Suppressor macrophage treated with lipopolysaccharide for 4 hours (primary cell): ENCODE measurements around the gene SUMO2.
"Not testable (repeated sequence)": the region's sequence is repeated elsewhere in the genome, so short reads cannot be mapped to it uniquely, and the experiment has no call there.

Experiments
- DNase-seq: peaks from one replicate; pipeline ENCODE4 v3.0.0-alpha.2; 2020

SUMO2 gene

DNA sequence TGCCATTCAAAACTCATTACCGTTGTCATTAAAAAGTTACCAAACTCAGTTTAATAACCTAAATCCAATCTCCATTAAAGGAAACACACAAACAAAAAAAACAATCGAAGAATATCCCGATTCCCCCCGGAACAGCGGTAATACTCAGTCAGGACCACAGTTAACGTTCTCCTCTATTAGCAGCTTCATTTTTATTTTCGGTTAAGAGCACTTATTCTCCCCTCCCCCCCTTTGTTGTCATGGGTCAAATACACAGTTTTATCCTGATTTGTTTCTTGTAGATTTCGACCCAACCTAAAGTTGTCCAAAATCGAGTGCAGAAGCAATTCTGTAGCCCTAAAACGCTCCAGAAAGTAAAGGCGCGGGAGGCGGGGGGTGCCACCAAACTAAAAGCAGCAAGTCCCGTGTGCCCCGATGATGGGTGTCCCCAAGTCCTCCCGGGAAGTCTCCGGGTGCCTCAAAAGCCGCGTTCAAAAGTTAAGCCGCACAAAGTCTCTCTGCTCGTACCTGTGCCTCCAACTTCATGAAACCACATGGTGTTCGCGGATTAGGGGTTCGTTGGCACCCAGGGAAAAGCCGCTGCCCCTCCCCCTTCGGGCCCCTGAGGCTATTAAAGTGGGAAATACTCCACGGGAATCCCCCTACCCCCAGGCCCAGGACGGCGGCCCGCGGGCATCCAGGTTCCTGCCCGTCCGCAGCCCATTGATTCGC, 996 bp downstream of the SUMO2 start:
- DNase-seq = peak; percentile 42

DNA sequence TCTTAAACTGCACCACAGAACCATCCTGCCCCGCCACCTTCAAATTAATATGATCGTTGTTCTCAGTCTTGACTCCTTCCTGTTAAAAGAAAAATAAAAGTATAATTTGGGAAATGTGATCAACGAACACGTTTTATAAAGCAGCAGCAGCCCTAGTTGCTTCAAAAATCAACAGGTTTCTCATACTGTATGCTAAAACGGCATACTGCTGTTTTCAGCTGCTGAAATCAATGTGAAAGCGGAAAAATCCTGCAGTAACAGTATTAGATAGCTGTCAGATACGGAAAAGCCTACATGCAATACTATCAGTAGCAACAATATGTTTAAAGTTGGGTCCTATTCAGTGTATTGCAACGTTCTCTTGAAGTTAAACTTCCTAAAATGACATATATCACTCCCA, 1.6 kb downstream of the SUMO2 start:
- DNase-seq = peak; percentile 6

DNA sequence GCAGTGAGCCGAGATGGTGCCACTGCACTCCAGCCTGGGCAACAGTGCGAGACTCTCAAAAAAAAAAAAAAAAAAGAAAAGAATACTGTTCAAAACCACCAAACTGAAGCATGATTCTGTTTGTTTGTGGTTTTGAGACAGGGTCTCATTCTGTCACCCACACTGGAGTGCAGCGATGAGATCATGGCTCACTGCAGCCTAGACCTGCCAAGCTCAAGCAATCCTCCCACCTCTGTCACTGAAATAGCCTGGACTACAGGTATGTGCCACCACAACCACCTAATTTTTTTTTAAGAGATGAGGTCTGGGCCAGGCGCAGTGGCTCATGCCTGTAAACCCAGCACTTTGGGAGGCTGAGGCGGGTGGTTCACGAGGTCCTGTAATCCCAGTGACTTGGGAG, 4.3 kb downstream of the SUMO2 start:
- DNase-seq = no peak

DNA sequence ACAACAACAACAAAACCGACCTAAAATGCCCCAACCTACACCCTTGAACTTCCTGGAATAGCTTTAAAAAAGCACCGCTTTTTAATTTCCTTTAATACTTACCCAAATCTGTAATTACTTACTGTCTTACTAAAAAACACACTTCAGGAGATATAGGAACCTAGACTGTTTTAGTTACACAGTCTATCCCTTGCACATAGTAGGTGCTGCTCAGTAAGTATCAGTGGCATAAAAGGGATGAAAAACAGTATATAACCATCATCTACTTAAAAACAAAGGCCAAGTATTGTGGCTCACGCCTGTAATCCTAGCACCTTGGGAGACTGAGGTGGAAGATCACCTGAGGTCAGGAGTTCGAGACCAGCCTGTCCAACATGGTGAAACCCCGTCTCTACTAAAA, 6.1 kb downstream of the SUMO2 start:
- no peak for DNase-seq

DNA sequence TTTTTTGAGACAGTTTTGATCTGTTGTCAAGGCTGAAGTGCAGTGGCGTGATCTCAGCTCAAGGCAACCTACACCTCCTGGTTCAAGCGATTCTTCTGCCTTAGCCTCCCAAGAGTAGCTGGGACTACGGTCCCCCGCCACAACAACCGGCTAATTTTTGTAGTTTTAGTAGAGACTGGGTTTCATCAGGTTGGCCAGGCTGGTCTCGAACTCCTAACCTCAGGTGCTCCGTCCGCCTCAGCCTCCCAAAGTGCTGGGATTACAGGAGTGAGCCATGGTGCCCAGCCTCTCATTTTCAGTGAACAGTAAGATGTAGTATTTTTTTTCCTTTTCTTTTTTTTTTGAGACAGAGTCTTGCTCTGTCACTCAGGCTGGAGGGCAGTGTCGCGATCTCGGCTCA, 7.8 kb downstream of the SUMO2 start:
- DNase-seq = no peak

DNA sequence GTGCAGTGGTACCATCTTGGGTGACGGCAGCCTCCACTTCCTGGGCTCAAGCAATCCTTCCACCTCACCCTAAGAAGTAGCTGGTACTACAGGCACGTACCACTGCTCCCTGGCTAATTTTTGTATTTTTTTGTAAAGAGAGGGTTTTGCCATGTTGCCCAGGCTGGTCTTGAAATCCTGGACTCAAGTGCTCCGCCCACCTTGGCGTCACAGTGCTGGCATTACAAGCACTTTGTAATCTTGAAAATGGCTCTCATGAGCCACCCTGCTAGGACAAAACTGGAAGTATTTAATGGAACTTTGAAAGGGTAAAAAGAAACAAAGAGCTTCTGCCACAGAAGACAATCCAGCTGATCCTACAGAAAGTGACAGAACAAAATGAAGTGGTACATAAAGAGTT, 9.2 kb downstream of the SUMO2 start:
- DNase-seq = no peak

DNA sequence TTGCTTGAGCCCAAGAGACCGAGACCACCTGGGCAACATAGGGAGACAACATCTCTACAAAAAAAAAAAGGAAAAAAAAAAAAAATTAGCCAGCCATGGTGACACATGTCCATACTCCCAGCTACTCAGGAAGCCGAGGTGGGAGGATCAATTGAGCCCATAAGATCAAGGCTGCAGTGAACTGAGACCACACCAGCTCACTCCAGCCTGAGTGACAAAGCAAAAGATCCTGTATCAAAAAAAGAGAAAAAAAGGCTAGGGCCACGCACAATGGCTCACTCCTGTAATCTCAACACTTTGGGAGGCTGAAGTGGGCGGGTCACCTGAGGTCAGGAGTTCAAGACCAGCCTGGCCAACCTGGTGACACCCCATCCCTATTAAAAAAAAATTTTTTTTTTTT, 13.8 kb downstream of the SUMO2 start:
- no peak for DNase-seq

DNA sequence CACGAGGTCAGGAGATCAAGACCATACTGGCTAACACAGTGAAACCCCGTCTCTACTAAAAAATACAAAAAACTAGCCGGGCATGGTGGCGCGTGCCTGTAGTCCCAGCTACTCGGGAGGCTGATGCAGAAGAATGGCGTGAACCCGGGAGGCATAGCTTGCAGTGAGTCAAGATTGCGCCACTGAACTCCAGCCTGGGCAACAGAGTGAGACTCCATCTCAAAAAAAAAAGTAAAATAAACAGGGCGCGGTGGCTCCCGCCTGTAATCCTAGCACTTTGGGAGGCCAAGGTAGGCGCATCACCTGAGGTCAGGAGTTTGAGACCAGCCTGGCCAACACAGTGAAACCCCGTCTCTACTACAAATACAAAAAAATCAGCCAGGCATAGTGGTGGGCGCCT, 18.2 kb downstream of the SUMO2 start:
- DNase-seq = not testable (repeated sequence)

DNA sequence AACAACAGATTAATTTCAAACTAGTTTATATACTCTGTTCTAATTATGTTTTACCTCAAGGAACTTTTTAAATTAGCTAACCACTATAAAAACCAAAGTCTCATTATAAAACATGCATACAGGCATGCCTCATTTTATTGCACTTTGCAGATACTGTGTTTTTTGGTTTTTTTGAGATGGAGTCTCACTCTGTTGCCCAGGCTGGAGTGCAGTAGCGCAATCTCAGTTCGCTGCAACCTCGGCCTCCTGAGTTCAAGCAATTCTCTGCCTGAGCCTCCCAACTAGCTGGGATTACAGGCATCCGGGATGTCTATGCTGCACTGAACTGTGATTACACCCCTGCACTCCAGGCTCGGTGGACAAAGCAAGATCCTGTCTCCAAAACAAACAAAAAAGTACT, 19.7 kb downstream of the SUMO2 start:
- no peak for DNase-seq

DNA sequence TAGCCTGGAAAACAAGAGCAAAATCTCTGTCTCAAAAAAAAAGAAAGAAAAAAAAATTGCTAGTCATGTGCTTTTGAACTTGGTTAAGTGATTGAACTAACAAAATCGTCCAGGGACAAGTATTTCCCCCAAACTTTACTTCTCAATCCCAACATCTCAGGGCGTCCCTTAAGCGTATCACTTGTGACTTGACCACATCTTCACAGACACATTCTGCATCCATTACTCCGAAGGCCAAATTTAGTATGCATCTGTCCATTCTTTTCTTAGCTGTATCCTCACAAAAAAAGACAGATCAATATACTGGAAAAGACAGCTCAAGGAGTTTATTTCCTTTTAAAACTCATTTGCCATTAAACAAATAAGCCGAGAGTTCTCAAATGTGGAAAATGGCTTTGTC, 22.5 kb downstream of the SUMO2 start:
- DNase-seq = no peak

DNA sequence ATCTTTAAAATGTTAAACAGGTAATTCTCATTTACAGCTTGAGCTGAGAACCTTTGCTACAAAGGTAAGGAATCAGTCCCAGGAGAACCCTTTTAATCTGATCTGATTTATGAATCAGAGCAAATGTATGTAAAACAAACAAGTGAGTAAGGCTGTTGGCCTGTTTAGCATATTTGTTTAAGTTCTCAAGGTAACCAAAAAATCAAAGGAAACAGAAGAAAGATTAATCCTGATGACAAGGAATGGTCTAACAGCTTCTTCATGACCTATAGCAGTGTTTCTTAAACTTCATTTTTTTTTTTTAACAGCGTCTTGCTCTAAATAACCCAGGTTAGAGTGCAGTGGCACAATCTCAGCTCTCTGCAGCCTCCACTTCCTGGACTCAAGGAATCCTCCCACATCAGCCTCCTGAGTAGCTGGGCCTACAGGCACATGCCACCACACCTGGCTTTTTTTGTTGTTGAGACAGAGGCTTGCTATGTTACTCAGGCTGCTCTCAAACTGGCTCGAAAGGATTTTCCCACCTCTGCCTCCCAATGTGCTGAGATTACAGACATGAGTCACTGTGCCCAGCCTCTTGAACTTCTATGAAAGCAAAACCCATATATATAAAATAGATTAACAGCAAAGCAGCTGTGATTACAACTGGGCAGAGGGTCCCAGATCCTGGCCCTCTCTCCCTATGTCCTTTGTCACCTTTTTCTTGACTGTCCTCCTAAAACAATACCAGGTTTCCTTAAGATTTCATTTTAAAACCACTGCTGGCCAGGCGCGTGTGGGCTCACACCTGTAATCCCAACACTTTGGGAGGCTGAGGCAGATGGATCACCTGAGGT, 23.3 kb downstream of the SUMO2 start:
- no peak for DNase-seq

DNA sequence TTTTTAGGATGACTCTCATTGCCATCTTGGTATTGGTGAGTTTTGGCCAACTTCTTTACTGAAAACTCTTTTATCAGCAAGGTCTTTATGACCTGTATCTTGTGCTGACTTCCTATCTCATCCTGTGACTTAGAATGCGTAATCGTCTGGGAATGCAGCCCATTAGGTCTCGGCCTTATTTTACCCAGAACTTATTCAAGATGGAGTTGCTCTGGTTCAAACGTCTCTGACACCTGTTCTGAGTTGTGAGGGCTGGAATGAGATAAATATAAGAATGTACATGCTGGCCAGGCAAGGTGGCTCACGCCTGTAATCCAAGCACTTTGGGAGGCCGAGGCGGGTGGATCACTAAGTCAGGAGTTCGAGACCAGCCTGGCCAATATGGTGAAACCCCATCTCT, 24.3 kb downstream of the SUMO2 start:
- DNase-seq = not testable (repeated sequence)

DNA sequence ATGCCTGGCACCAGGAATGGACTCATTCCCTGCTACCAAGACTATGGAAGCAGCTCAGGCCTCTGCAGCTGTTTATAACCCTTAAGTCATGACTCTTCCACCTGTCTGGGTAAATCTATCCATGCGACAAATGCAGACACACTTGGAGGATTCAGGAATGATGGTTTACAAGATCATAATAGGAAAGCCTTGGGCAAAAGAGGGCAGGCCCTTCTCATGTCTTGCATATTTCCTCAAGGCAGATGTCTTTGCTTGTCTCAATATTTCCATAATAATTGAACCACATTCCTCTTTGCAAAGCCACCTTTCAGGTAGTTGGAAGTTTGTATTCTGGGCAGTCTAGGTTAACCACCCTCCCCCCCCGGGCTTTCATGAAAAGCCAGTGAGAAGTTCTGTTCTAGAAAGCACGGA, 27.6 kb downstream of the SUMO2 start:
- DNase-seq = no peak

DNA sequence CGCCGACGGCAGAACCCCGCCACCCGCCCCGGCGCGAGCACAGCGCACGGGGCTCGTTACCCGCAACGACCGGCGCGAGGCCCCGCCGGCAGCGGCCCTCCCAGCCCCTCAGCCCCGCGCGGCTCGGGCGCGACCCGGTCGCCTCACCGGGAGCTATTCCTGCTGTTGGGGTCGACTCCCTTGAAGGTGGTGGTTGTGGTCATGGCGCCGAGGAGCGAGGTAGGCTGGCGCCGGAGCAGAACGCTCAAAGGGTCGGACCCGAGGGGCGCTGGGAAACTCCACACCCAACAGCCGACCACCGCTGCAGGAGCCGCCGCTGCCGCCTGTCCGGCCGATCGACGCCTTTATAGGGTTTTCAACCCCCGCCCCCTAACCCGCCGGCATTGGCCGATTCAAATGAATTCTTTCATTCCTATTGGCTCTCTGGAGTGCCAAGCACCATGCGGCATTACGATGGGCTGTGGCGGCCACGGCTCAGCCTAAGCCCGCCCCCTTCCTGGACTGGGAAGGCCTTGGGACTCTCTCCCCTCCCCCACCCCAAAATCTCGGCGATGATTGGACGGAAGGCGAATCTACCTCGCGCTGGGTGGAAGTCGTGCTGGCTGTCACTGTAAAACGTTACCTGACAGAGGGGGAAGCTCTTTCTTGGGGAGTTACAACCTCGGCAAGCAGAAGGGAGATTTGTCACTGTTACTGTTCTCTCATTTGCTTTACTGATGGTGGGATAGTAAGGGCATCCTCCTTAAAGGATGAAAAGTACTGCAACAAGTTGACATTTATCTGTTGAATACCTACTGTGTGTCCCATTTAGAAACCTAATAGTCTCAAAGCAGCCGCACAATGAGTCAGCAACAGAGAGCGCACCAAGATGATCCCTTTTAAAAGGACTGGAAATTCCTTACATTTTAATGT, 28.3 kb downstream of the SUMO2 start, which contains the start of gene JPT1:
Gene JPT1, minus strand, starts transcription at position 318 of the 912 bp plus-strand sequence. Its CDS starts 115 bp downstream, at position 203.
- DNase-seq = peak; percentile 99

DNA sequence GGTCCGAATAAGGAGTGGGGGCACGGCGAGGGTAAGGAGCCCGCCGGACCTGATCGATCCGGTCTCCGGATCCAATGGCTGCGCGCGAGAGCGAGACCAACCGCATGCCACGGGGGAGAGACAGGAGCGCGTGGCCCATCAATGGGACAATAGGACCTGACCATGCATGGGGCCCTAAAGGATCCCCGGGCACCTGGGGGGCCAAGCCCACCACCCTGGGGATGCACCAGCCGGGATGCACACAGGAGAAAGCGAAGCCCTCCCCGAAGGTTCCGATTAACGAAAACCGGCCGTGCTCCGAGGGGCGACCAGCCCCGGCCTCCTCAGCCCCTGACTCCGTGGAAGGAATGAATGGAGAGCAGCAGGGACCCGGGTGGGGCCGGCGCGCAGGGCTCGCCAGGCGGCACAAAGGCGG, 29.0 kb downstream of the SUMO2 start:
- DNase-seq = no peak

DNA sequence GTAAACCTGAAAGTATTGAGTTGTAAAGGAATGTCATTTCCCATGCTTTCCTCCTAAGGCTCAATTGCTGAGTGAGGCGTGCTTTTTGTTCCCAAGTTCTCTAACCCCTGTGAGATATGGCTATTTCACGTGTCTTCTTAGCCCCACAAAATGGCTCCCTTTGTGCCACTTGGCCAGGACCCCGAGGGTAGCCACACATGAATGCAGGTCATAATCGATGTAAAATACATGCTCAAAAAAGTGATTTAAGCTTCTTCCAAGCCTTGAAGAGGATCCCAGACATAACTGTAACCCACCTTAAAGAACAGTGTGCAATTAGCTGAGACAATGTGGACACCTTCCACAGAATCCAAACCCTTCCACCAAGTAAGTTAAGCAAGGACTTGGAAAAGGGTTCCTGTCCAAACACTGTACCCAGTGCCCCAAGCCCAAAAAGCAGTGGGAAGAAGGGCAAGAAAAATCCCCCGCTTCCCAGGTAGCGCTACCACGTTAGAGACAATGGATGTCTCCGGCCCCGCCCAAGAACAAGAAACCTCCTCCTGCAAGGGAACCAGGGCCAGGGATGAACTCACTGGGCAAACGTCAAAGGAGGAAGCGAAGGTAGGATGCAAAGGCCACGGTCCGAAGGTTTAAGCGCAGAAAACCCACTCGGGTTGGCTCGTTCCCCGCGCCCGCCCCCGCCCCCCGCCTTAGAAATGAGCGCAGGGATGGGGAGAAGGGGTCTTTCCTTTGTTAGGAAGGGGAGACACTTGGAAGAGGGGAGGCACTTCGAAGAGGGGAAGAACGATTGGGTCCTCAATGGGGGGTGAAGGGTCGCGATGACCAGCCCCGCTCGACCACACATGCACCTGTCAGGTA, 29.6 kb downstream of the SUMO2 start:
- DNase-seq = peak; percentile 63

DNA sequence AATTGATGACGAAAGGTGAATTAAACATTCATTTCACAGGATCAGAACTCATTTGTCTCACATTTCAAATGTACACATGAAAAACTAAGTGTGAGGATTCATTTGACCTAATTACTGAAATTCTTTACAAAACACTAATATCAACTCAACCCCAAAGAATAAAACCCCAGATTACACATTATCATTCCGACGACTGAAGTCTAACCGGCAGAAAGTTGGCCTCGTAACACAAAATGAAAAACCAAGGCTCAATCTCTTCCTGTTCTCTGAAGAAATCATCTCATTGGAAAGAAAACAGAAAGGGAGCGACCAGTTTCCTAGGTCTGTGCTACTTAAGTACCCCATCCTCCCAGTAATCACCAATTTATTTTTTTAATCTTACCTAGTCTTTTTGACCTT, 30.2 kb downstream of the SUMO2 start:
- DNase-seq = no peak

DNA sequence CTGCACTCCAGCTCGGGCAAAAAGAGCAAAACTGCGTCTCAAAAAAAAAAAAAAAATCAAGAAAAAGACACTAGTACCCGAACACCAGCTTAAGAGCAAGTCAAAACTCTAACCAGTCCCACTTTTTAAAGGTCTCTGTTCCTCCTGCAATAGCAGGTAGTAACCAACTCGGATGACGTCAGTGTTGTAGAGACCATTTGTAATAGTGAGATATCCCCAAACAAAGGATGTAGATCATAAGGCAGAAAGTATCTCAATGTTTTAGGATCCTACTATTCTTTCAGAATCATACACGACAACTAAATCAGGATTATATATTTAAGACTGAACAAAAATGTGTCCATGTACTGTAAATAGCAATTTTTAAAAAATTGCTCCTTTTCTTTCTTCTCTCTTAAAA, 30.8 kb downstream of the SUMO2 start:
- DNase-seq = no peak

DNA sequence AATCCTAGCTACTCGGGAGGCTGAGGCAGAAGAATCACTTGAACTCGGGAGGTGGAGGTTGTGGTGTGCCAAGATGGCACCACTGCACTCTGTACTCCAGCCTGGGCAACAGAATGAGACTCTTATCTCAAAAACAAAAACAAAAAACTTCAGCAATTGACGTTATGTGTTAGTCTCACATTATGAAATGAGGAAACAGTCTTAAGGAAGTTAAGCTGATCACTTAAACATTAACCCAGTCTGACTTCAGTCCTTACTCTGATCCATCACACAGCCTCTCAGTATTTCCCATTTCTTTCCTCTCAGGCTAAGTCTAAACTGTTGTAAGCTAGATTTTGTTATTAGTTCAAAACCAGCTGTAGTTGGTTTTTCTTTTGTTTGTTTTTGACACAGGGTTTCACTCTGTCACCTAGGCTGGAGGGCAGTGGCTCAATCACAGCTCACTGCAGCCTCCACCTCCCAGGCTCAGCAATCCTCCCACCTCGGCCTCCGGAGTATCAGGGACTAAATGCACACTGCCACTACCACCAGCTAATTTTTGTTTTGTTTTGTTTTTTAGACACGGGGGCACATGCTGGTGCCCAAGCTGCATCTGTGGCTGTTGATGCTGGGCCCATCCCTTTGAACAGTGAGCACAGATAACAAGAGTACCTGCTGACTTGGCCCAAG, 34.7 kb downstream of the SUMO2 start:
- peak; percentile 73 for DNase-seq

DNA sequence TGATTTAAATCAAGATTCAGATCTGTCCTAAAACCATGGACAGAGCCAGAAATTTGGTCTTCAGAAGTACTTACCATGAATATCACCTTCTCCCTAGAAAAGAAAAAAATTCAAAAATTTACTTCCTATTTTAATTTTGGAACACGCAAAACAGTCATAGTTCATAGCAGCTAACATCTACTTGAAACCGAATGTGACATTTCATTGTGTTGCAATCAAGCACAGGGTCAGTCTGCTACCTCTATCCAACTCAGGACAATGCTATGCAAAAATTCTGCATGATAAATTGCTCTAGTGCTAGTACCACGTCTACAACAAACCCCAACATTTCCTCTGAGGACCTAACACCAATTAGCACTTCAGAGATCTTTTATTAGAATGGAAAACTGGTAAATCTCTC, 36.2 kb downstream of the SUMO2 start:
- peak; percentile 72 for DNase-seq

DNA sequence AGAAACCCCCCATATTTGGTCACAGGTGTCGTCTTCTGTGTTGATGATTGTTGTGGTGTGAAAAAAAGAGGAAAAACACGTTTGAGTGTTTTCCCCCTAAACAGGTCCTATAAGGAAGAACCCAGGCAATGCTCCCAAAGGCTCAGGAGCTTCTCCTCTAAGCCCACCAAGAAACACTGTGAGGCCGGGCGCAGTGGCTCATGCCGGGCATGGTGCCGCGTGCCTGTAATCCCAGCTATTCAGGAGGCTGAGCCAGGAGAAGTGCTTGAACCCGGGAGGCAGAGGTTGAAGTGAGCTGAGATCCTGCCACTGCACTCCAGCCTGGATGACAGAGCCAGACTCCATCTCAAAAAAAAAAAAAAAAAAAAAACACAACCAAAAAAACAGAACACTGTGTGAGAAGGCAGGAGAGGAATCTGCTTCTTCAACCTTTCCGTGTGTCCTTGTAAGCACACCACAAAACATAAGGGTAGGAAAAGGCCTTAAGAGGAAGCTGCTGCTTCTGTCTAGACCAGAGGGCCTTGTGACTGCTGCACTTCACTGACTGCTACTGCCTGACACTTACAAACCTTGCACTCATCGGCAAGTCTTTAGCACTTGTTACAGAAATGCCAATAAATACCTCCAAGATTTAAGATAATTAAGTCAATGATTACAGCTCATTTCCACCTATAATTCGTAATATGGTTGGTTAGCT, 37.8 kb downstream of the SUMO2 start:
- DNase-seq = peak; percentile 23
